HepG2 (cell line): Measurements from ENCODE around the gene HAUS5. TPM values are rescaled to one million over a fixed set of nuclear protein-coding genes. Genes with fewer than 3 reads are reported as not detected.

Source experiments
- MLLT10 ChIP-seq: sonication (generic); formaldehyde crosslinking; IDR thresholded peaks from 2 replicates; pipeline ENCODE4 v1.4.0; 2020; ENCODE audit warnings: missing genetic modification reagents
- RERE ChIP-seq: IDR thresholded peaks from 2 replicates; pipeline ENCODE4 v1.6.1; 2016; ENCODE audit warnings: low read depth, missing genetic modification reagents, missing compliant biosample characterization
- SP2 ChIP-seq: sonication (generic); formaldehyde crosslinking; IDR thresholded peaks from 2 replicates; pipeline ENCODE4 v1.5.1; 2020; ENCODE audit warnings: mild to moderate bottlenecking, missing genetic modification reagents
- ZNF20 ChIP-seq: sonication (generic); formaldehyde crosslinking; IDR thresholded peaks from 2 replicates; pipeline ENCODE4 v1.4.0; 2020; ENCODE audit warnings: mild to moderate bottlenecking, moderate library complexity, missing genetic modification reagents
- ZNF557 ChIP-seq: sonication (generic); formaldehyde crosslinking; IDR thresholded peaks from 2 replicates; pipeline ENCODE4 v1.4.0; 2020; ENCODE audit warnings: missing genetic modification reagents
- ZNF670 ChIP-seq: sonication (generic); formaldehyde crosslinking; IDR thresholded peaks from 2 replicates; pipeline ENCODE4 v1.8.0; 2022; ENCODE audit warnings: mild to moderate bottlenecking, missing genetic modification reagents, borderline replicate concordance
- ZNF740 ChIP-seq: sonication (generic); formaldehyde crosslinking; IDR thresholded peaks from 2 replicates; pipeline ENCODE4 v1.4.0; 2020; ENCODE audit warnings: missing genetic modification reagents
- ZNF749 ChIP-seq: sonication (generic); formaldehyde crosslinking; IDR thresholded peaks from 2 replicates; pipeline ENCODE4 v1.8.0; 2022; ENCODE audit warnings: mild to moderate bottlenecking, missing genetic modification reagents, moderate library complexity, borderline replicate concordance
- ZNF816 ChIP-seq: sonication (generic); formaldehyde crosslinking; IDR thresholded peaks from 2 replicates; pipeline ENCODE4 v1.8.0; 2022; ENCODE audit warnings: missing genetic modification reagents, mild to moderate bottlenecking, borderline replicate concordance
- ZSCAN12 ChIP-seq: sonication (generic); formaldehyde crosslinking; IDR thresholded peaks from 2 replicates; pipeline ENCODE4 v1.9.0; 2021; ENCODE audit warnings: mild to moderate bottlenecking, missing genetic modification reagents
- polyA plus RNA-seq, 8 experiments: library from polyadenylated mRNA; depleted of rRNA in 3 of 8; stranded (reverse) in 7 of 8; unstranded in 1 of 8; fragments of >200 nt; fragmentation: Illumina TruSeq in 4 of 8; extraction: Trizol in 4 of 8; gene quantifications; 2 replicates each; pipeline versions ENCODE4 v1.2.1 to v1.2.3, GENCODE V29; 2011 to 2016; ENCODE audit warnings: low read depth in 4 of 8, missing spikeins in 1 of 8, mixed read lengths in 1 of 8; ENCODE audit not compliant: insufficient read depth in 1 of 8
- total RNA-seq, 5 experiments: library from RNA; depleted of rRNA; stranded (reverse); fragments of >200 nt; fragmentation: Illumina TruSeq; extraction: Trizol; gene quantifications; 2 replicates each; pipeline ENCODE4 v1.2.3, GENCODE V29; 2016; ENCODE audit warnings: low read depth in 1 of 5
- TF ChIP-seq, protein P1 (sequence below): sonication (generic); formaldehyde crosslinking; IDR thresholded peaks from 2 replicates; pipeline ENCODE4 v1.4.0; 2020; ENCODE audit warnings: missing genetic modification reagents
- TF ChIP-seq, protein P2 (sequence below): sonication (generic); formaldehyde crosslinking; IDR thresholded peaks from 2 replicates; pipeline ENCODE4 v1.4.0; 2020; ENCODE audit warnings: missing genetic modification reagents
- TF ChIP-seq, protein P3 (sequence below): sonication (generic); formaldehyde crosslinking; IDR thresholded peaks from 2 replicates; pipeline ENCODE4 v1.4.0; 2020; ENCODE audit warnings: missing genetic modification reagents

The HAUS5 gene
- total and polyA plus RNA-seq, 2 of the 13 experiments (the other 11 are each of a cell fraction or from before 2014, with no cell fraction given) = 10.3 to 17.7 TPM

DNA sequence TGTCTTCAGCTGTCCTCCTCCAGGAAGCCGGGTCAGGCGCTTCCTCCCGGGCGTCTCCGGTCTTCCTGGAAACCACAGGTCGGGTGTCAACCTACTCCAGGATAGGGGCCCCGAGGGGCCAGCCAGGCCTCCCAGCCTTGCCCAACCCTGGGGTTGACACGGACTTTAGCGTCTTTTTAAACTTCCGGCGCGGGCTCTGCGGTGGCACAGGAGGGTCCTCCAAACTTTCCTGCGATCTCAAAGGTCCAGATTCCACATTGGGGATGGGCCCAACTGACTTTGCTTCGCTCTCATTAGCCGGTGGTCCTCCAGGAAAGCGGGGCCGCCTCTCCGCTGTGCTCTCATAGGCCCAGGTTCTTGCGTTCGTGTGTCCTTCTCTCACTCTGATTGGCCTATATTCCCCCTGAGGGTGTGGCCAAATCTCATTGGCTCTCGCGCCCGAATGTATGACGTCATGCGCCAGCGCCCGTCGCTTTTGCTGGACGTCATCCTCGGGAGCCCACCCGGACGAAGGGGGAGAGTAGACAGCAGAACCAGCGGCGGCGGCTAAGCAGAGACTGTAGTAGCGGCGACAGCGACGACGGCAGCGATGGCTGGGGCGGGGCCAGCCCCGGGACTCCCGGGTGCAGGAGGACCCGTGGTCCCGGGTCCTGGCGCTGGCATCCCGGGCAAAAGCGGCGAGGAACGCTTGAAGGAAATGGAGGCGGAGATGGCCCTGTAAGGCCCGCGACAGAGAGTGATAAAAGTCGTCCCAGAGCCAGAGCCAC, 16.2 kb downstream of the HAUS5 start, which contains the start of gene RBM42 (continued):
- TF ChIP-seq RERE (no peak), ZNF20 (CRISPR knock-in tag) (no peak), MLLT10 (CRISPR knock-in tag) (no peak), ZNF740 (peak; percentile 68; the same call in 1 of the 2 replicates), ZNF557 (no peak), ZNF749 (CRISPR knock-in tag) (no peak), ZNF670 (CRISPR knock-in tag) (peak; percentile 54; the same call in 1 of the 2 replicates), SP2 (peak; percentile 97), ZSCAN12 (CRISPR knock-in tag) (no peak), ZNF816 (CRISPR knock-in tag) (no peak)
- TF ChIP-seq, protein P1, sequence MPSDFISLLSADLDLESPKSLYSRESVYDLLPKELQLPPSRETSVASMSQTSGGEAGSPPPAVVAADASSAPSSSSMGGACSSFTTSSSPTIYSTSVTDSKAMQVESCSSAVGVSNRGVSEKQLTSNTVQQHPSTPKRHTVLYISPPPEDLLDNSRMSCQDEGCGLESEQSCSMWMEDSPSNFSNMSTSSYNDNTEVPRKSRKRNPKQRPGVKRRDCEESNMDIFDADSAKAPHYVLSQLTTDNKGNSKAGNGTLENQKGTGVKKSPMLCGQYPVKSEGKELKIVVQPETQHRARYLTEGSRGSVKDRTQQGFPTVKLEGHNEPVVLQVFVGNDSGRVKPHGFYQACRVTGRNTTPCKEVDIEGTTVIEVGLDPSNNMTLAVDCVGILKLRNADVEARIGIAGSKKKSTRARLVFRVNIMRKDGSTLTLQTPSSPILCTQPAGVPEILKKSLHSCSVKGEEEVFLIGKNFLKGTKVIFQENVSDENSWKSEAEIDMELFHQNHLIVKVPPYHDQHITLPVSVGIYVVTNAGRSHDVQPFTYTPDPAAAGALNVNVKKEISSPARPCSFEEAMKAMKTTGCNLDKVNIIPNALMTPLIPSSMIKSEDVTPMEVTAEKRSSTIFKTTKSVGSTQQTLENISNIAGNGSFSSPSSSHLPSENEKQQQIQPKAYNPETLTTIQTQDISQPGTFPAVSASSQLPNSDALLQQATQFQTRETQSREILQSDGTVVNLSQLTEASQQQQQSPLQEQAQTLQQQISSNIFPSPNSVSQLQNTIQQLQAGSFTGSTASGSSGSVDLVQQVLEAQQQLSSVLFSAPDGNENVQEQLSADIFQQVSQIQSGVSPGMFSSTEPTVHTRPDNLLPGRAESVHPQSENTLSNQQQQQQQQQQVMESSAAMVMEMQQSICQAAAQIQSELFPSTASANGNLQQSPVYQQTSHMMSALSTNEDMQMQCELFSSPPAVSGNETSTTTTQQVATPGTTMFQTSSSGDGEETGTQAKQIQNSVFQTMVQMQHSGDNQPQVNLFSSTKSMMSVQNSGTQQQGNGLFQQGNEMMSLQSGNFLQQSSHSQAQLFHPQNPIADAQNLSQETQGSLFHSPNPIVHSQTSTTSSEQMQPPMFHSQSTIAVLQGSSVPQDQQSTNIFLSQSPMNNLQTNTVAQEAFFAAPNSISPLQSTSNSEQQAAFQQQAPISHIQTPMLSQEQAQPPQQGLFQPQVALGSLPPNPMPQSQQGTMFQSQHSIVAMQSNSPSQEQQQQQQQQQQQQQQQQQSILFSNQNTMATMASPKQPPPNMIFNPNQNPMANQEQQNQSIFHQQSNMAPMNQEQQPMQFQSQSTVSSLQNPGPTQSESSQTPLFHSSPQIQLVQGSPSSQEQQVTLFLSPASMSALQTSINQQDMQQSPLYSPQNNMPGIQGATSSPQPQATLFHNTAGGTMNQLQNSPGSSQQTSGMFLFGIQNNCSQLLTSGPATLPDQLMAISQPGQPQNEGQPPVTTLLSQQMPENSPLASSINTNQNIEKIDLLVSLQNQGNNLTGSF (CRISPR knock-in tag) = peak; percentile 54; the same call in 1 of the 2 replicates
- TF ChIP-seq, protein P2, sequence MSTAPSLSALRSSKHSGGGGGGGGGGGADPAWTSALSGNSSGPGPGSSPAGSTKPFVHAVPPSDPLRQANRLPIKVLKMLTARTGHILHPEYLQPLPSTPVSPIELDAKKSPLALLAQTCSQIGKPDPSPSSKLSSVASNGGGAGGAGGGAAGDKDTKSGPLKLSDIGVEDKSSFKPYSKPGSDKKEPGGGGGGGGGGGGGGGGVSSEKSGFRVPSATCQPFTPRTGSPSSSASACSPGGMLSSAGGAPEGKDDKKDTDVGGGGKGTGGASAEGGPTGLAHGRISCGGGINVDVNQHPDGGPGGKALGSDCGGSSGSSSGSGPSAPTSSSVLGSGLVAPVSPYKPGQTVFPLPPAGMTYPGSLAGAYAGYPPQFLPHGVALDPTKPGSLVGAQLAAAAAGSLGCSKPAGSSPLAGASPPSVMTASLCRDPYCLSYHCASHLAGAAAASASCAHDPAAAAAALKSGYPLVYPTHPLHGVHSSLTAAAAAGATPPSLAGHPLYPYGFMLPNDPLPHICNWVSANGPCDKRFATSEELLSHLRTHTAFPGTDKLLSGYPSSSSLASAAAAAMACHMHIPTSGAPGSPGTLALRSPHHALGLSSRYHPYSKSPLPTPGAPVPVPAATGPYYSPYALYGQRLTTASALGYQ = no peak
- TF ChIP-seq, protein P3, sequence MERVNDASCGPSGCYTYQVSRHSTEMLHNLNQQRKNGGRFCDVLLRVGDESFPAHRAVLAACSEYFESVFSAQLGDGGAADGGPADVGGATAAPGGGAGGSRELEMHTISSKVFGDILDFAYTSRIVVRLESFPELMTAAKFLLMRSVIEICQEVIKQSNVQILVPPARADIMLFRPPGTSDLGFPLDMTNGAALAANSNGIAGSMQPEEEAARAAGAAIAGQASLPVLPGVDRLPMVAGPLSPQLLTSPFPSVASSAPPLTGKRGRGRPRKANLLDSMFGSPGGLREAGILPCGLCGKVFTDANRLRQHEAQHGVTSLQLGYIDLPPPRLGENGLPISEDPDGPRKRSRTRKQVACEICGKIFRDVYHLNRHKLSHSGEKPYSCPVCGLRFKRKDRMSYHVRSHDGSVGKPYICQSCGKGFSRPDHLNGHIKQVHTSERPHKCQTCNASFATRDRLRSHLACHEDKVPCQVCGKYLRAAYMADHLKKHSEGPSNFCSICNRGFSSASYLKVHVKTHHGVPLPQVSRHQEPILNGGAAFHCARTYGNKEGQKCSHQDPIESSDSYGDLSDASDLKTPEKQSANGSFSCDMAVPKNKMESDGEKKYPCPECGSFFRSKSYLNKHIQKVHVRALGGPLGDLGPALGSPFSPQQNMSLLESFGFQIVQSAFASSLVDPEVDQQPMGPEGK = peak; percentile 75
